Right atrium auricular region (tissue), 2 donors: ENCODE data around the gene FAH. TPM values are rescaled to one million over a fixed set of nuclear protein-coding genes. Genes with fewer than 3 reads are reported as not detected.
"Not testable (repeated sequence)": the region's sequence is repeated elsewhere in the genome, so short reads cannot be mapped to it uniquely, and the experiment has no call there.

Source experiments
- DNase-seq: peaks from one replicate; pipeline ENCODE4 v3.0.0-alpha.2; 2019; ENCODE audit warnings: low spot score
- H3K27ac ChIP-seq, 2 donors: fragments of 200-600 bp; sonication (generic); 1 replicate in 1 of 2; 2 replicates in 1 of 2; pipeline ENCODE4 v1.5.1; 2016 to 2019
- H3K27me3 ChIP-seq, 2 donors: fragments of 200-600 bp; sonication (generic); one replicate each; pipeline versions ENCODE4 v1.5.1 to v1.6.0; 2017 to 2019
- H3K36me3 ChIP-seq: fragments of 200-600 bp; sonication (generic); one replicate; pipeline ENCODE4 v1.5.1; 2016
- H3K4me1 ChIP-seq, 2 donors: fragments of 200-600 bp; sonication (generic); one replicate each; pipeline versions ENCODE4 v1.5.1 to v1.6.0; 2017 to 2019
- H3K4me3 ChIP-seq, 2 donors: fragments of 200-600 bp; sonication (generic); 1 replicate in 1 of 2; 2 replicates in 1 of 2; pipeline ENCODE4 v1.5.1; 2017 to 2019; ENCODE audit warnings: mild to moderate bottlenecking in 1 of 2, moderate library complexity in 1 of 2
- H3K9me3 ChIP-seq, 2 donors: fragments of 200-600 bp; sonication (generic); one replicate each; pipeline ENCODE4 v1.5.1; 2019
- total RNA-seq, 2 donors: library from RNA; depleted of rRNA; stranded (reverse); fragments of >200 nt; gene quantifications; one replicate each; pipeline ENCODE4 v1.1.0, GENCODE V29; 2016
- TF ChIP-seq, protein P1 (sequence below), 2 donors: fragments of 200-600 bp; sonication (generic); IDR thresholded peaks; one replicate each; pipeline ENCODE4 v1.5.1; 2019; ENCODE audit warnings: antibody characterized with exemption in 2 of 2

The FAH gene
- total RNA-seq, 2 donors from 2014 or later: 14.4 to 14.6 TPM

DNA sequence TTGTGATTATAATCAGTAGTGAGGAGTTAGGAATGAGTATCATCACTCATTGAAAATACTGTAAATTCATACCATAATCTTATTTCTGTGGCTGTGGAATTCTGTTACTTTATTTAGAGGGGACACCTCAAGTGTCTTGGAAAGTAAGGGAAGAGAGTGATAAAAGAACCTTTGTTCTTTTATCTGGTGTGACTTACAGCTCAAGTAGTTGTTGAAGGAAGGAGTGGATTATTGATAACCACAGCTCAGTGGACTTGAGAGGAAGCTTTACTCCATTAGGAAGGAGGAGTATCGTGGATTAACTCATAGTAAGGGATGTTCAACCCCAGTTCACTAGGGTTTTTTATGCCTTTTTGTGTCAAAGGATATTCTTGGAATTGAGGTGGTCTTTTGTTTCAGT is 32.2 kb upstream of the FAH start:
- Histone ChIP-seq H3K4me1 (no peaks in the 10 kb centered on the region), H3K27ac (no peak overlapping the region), H3K36me3 (peaks cover 22% of the 10 kb centered on the region), H3K9me3 (no peaks in the 10 kb centered on the region), H3K4me3 (no peak overlapping the region), H3K27me3 (no peaks in the 10 kb centered on the region)
- DNase-seq: no peak
- TF ChIP-seq, protein P1, sequence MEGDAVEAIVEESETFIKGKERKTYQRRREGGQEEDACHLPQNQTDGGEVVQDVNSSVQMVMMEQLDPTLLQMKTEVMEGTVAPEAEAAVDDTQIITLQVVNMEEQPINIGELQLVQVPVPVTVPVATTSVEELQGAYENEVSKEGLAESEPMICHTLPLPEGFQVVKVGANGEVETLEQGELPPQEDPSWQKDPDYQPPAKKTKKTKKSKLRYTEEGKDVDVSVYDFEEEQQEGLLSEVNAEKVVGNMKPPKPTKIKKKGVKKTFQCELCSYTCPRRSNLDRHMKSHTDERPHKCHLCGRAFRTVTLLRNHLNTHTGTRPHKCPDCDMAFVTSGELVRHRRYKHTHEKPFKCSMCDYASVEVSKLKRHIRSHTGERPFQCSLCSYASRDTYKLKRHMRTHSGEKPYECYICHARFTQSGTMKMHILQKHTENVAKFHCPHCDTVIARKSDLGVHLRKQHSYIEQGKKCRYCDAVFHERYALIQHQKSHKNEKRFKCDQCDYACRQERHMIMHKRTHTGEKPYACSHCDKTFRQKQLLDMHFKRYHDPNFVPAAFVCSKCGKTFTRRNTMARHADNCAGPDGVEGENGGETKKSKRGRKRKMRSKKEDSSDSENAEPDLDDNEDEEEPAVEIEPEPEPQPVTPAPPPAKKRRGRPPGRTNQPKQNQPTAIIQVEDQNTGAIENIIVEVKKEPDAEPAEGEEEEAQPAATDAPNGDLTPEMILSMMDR (IDR thresholded peaks at IDR 0.05): no peak

- peaks cover 22% of the 10 kb centered on the region for H3K36me3 ChIP-seq
- TF ChIP-seq, protein P1 (IDR thresholded peaks at IDR 0.05): no peak
- H3K27me3 ChIP-seq: no peaks in the 10 kb centered on the region
- H3K4me3 ChIP-seq: no peak overlapping the region
- no peak for DNase-seq
- no peak overlapping the region for H3K27ac ChIP-seq
- H3K9me3 ChIP-seq: no peaks in the 10 kb centered on the region
- no peaks in the 10 kb centered on the region for H3K4me1 ChIP-seq
Measured at GRCh38 chr15:80121546-80121945, 31.3 kb upstream of the FAH start.

DNA sequence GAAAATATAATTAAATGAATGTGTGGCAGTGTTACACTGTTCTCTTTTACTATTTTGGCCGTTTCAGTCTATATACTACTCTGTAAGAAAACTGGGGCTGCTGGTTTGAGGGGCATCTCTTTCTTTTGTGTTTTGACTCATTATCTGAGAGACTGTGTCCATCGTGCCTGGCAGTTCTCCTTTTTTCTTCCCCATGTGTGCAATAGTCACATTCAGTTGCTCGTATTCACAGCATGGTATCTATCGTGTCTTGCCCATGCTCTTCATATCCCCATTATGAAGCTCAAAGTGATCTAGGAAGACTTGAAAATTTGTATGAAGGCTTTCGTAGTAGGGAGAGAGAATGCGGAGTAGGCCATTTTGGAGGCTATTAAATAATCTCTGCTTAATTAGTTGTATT is 29.8 kb upstream of the FAH start:
- no peak overlapping the region for H3K4me3 ChIP-seq
- no peaks in the 10 kb centered on the region for H3K27me3 ChIP-seq
- peaks cover 22% of the 10 kb centered on the region for H3K36me3 ChIP-seq
- H3K9me3 ChIP-seq: no peaks in the 10 kb centered on the region
- TF ChIP-seq, protein P1 (IDR thresholded peaks at IDR 0.05): no peak
- no peak overlapping the region for H3K27ac ChIP-seq
- H3K4me1 ChIP-seq: no peaks in the 10 kb centered on the region
- no peak for DNase-seq

DNA sequence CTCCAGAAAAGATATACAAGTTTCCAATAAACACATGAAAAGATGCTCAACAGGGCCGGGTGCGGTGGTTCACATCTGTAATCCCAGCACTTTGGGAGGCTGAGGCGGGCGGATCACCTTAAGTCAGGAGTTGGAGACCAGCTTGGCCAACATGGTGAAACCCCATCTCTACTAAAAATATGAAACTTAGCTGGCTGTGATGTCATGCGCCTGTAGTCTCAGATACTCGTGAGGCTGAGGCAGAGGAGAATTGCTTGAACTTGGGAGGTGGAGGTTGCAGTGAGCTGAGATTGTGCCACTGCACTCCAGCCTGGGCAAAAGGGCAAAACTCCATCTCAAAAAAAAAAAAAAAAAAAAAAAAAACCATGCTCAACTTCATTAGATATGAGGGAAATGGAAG is 25.5 kb upstream of the FAH start:
- not testable (repeated sequence) for H3K27me3 ChIP-seq
- peaks cover 21% of the 10 kb centered on the region for H3K36me3 ChIP-seq

GRCh38 chr15:80127911-80128310 is 24.9 kb upstream of the FAH start:
- peaks cover 21% of the 10 kb centered on the region for H3K36me3 ChIP-seq
- H3K4me3 ChIP-seq: no peak overlapping the region
- no peaks in the 10 kb centered on the region for H3K9me3 ChIP-seq
- no peaks in the 10 kb centered on the region for H3K27me3 ChIP-seq
- TF ChIP-seq, protein P1 (IDR thresholded peaks at IDR 0.05): no peak
- no peak overlapping the region for H3K27ac ChIP-seq
- H3K4me1 ChIP-seq: no peaks in the 10 kb centered on the region
- no peak for DNase-seq

More for the DNA sequence above, 25.5 kb upstream of the FAH start:
- H3K27ac ChIP-seq, DNase-seq, H3K4me3 ChIP-seq, H3K9me3 ChIP-seq, H3K4me1 ChIP-seq: not testable (repeated sequence)

- Histone ChIP-seq H3K4me3 (no peak overlapping the region), H3K4me1 (no peaks in the 10 kb centered on the region), H3K36me3 (peaks cover 11% of the 10 kb centered on the region), H3K9me3 (no peaks in the 10 kb centered on the region), H3K27ac (no peak overlapping the region), H3K27me3 (no peaks in the 10 kb centered on the region)
- TF ChIP-seq, protein P1 (IDR thresholded peaks at IDR 0.05): no peak
- no peak for DNase-seq
Measured at GRCh38 chr15:80132382-80132781, 20.4 kb upstream of the FAH start.
